Measurements from ENCODE around the gene VSNL1.

VSNL1 gene

DNA sequence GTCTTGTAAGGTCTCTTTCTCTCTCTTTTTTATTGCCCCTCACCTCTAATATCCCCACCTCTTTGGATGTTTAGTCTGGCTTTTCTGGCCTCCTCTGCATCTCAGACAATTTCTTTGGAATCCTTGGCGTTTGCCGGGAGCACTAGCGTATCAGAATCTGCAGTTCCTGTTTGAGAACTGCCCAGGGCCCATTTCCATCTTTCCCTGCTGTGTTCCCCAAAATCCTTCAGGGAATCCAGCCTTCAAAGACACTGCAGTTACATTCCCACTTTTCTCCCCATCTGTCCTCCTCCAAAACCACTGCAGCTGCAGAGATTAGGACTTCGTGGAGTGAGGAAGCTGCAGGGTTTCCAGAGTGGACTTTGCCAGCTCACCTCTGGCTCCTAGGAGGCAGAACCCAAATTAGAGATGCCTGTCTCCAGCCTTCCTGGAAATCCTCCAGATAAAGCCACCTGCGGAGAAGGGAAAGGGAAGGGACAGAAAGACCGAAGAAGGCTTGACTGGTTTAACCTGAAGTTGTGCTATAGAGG, 2.7 kb downstream of the VSNL1 start:
- Mint-ChIP-seq H3K36me3 (ENCODE audit: low read depth) (no peaks in the 10 kb centered on the region), H3K9me3 (no peaks in the 10 kb centered on the region), H3K27ac (peak overlapping the region in 1 of 3 experiments; percentile 24), H3K4me1 (peaks cover 34% of the 10 kb centered on the region), H3K27me3 (ENCODE audit: low read depth) (peaks cover 67% of the 10 kb centered on the region), H3K4me3 (peak overlapping the region; percentile 60 to 77 (median 69))
- no peak for TF ChIP-seq CTCF (IDR thresholded peaks at IDR 0.05; ENCODE audit: unreplicated experiment in 3 of 3)

- Mint-ChIP-seq H3K4me3 (peak overlapping the region in 2 of 3 experiments; percentile 3 to 6), H3K27me3 (ENCODE audit: low read depth) (peaks cover 69% of the 10 kb centered on the region), H3K27ac (no peak overlapping the region), H3K4me1 (peaks cover 30% of the 10 kb centered on the region), H3K9me3 (no peaks in the 10 kb centered on the region), H3K36me3 (ENCODE audit: low read depth) (no peaks in the 10 kb centered on the region)
- TF ChIP-seq CTCF (IDR thresholded peaks at IDR 0.05; ENCODE audit: unreplicated experiment in 3 of 3): no peak
Measured at GRCh38 chr2:17543848-17544247, 3.4 kb downstream of the VSNL1 start.

DNA sequence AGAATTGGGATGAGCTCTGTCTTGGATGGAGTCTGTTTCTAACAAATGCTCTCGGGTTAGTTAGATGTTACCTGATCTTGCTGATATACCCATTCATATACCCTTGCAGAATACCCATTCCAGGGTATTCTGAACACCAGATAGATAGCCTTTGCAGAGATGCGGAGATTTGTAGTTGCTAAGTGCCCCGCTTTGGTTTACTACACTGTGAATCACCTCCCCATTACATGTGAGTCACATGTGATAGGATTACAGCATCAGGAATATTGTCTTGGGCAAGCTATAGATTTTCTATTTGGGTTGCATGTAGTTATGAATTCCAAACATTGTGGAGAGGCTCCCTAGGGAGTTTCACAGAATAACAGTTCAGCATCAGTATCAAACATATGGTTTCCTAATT, 3.8 kb downstream of the VSNL1 start:
- Mint-ChIP-seq H3K27ac (no peak overlapping the region), H3K36me3 (ENCODE audit: low read depth) (no peaks in the 10 kb centered on the region), H3K4me3 (peak overlapping the region in 1 of 3 experiments; percentile 4), H3K9me3 (no peaks in the 10 kb centered on the region), H3K4me1 (peaks cover 29% of the 10 kb centered on the region), H3K27me3 (ENCODE audit: low read depth) (peaks cover 73% of the 10 kb centered on the region)
- TF ChIP-seq CTCF (IDR thresholded peaks at IDR 0.05; ENCODE audit: unreplicated experiment in 3 of 3): no peak

DNA sequence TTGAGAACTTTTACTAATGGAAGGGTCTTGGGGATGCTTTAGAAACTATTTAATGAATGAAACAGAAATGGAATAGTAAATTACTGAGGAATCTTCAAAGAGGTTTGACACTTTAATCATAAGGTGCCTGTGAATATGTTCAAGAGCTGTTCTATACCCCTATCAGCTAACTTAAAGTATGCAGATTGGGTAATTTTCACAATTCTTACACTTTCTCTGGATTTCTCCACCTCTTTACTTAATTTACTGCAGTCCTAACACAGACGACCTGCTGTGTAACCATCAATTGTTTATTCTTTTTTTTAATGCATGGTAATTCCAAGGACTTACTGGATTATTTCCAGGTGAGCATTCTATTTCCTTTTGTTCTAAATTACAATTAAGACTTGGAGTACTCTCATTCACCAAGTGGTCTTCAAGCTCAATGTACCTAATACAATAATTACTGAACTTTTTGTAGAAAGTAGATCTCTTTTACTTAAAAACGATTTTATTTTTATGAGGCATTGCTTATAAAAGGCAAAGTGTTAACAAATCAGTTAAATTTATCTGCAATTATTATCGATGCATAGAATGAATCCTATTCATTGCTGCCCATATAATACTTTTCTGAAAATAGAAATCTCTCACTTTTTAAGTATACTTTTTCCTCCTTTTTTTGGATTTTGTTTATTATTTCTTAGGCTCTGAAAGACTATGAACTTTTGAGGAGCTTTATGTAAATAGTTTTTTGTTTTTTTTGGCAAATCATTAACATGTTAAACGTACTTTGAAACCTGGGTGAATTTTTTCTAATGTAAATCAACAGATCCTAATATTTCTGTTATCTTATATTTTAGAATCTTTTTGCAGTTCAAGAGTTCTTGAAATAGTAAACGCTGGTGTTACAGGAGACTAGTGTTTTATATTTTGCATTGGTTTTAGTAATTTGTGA, 5.5 kb downstream of the VSNL1 start:
- Mint-ChIP-seq H3K4me1 (peaks cover 19% of the 10 kb centered on the region), H3K4me3 (no peak overlapping the region), H3K9me3 (no peaks in the 10 kb centered on the region), H3K27me3 (ENCODE audit: low read depth) (peaks cover 66% of the 10 kb centered on the region), H3K36me3 (ENCODE audit: low read depth) (no peaks in the 10 kb centered on the region), H3K27ac (no peak overlapping the region)
- no peak for TF ChIP-seq CTCF (IDR thresholded peaks at IDR 0.05; ENCODE audit: unreplicated experiment in 3 of 3)

GRCh38 chr2:17547237-17547636, 6.7 kb downstream of the VSNL1 start:
- Mint-ChIP-seq H3K9me3 (no peaks in the 10 kb centered on the region), H3K4me1 (peaks cover 10% of the 10 kb centered on the region), H3K27ac (no peak overlapping the region), H3K36me3 (ENCODE audit: low read depth) (no peaks in the 10 kb centered on the region), H3K4me3 (no peak overlapping the region), H3K27me3 (ENCODE audit: low read depth) (peaks cover 56% of the 10 kb centered on the region)
- TF ChIP-seq CTCF (IDR thresholded peaks at IDR 0.05; ENCODE audit: unreplicated experiment in 3 of 3): no peak

Data from nephron (organoid).